Measurements from ENCODE around the gene DOCK3.
"Not testable (repeated sequence)": the region's sequence is repeated elsewhere in the genome, so short reads cannot be mapped to it uniquely, and the experiment has no call there.

Gene DOCK3

GRCh38 chr3:51257870-51258269 lies 583.1 kb downstream of the DOCK3 start:
- no peak for TF ChIP-seq BACH2 (CRISPR knock-in tag; IDR thresholded peaks at IDR 0.05; ENCODE audit: borderline replicate concordance)
- no peak for TF ChIP-seq TCF4 (CRISPR knock-in tag; IDR thresholded peaks at IDR 0.05; ENCODE audit: borderline replicate concordance)
- no peak for TF ChIP-seq CSRNP3 (CRISPR knock-in tag; IDR thresholded peaks at IDR 0.05)
- no peak for TF ChIP-seq SNAI2 (CRISPR knock-in tag; IDR thresholded peaks at IDR 0.05)
- no peak for TF ChIP-seq ESRRG (CRISPR knock-in tag; IDR thresholded peaks at IDR 0.05)
- TF ChIP-seq PPARA (CRISPR knock-in tag; IDR thresholded peaks at IDR 0.05; ENCODE audit: borderline replicate concordance), result no peak
- no peak for TF ChIP-seq CSDC2 (CRISPR knock-in tag; IDR thresholded peaks at IDR 0.05)
- TF ChIP-seq PATZ1 (CRISPR knock-in tag; IDR thresholded peaks at IDR 0.05; ENCODE audit: borderline replicate concordance), result no peak
- no peak for TF ChIP-seq TOX (CRISPR knock-in tag; IDR thresholded peaks at IDR 0.05; ENCODE audit: borderline replicate concordance)
- TF ChIP-seq ZC3H10 (CRISPR knock-in tag; IDR thresholded peaks at IDR 0.05), result no peak
- TF ChIP-seq POU6F1 (CRISPR knock-in tag; IDR thresholded peaks at IDR 0.05; ENCODE audit: borderline replicate concordance, low read depth), result no peak
- TF ChIP-seq RARB (CRISPR knock-in tag; IDR thresholded peaks at IDR 0.05), result no peak
- no peak for TF ChIP-seq ARNTL (CRISPR knock-in tag; IDR thresholded peaks at IDR 0.05; ENCODE audit: borderline replicate concordance, low read depth)

GRCh38 chr3:51264166-51264565 lies 589.4 kb downstream of the DOCK3 start:
- ATAC-seq, result not testable (repeated sequence)

More at GRCh38 chr3:51257870-51258269, 583.1 kb downstream of the DOCK3 start:
- ATAC-seq, result no peak

GRCh38 chr3:51268132-51268531 lies 593.4 kb downstream of the DOCK3 start:
- TF ChIP-seq ZFP30 (CRISPR knock-in tag; IDR thresholded peaks at IDR 0.05), result no peak
- TF ChIP-seq ZNF70 (CRISPR knock-in tag; IDR thresholded peaks at IDR 0.05), result no peak
- no peak for TF ChIP-seq ESRRG (CRISPR knock-in tag; IDR thresholded peaks at IDR 0.05)
- TF ChIP-seq PATZ1 (CRISPR knock-in tag; IDR thresholded peaks at IDR 0.05; ENCODE audit: borderline replicate concordance), result no peak
- no peak for TF ChIP-seq ZNF565 (CRISPR knock-in tag; conservative IDR thresholded peaks at IDR 0.05; ENCODE audit: low read depth)
- no peak for TF ChIP-seq CREB5 (CRISPR knock-in tag; IDR thresholded peaks at IDR 0.05; ENCODE audit: low read depth)
- no peak for TF ChIP-seq OSR1 (CRISPR knock-in tag; IDR thresholded peaks at IDR 0.05)
- TF ChIP-seq ZFP3 (CRISPR knock-in tag; IDR thresholded peaks at IDR 0.05), result no peak
- no peak for TF ChIP-seq TSHZ2 (CRISPR knock-in tag; IDR thresholded peaks at IDR 0.05)
- no peak for TF ChIP-seq ZNF8 (CRISPR knock-in tag; IDR thresholded peaks at IDR 0.05)
- TF ChIP-seq BACH2 (CRISPR knock-in tag; IDR thresholded peaks at IDR 0.05; ENCODE audit: borderline replicate concordance), result no peak
- TF ChIP-seq ARNTL (CRISPR knock-in tag; IDR thresholded peaks at IDR 0.05; ENCODE audit: borderline replicate concordance, low read depth), result no peak
- TF ChIP-seq GLIS3 (CRISPR knock-in tag; IDR thresholded peaks at IDR 0.05), result no peak
- TF ChIP-seq RARB (CRISPR knock-in tag; IDR thresholded peaks at IDR 0.05), result no peak
- TF ChIP-seq POU6F1 (CRISPR knock-in tag; IDR thresholded peaks at IDR 0.05; ENCODE audit: borderline replicate concordance, low read depth), result no peak
- TF ChIP-seq ISL1 (CRISPR knock-in tag; IDR thresholded peaks at IDR 0.05), result no peak
- no peak for TF ChIP-seq PPARA (CRISPR knock-in tag; IDR thresholded peaks at IDR 0.05; ENCODE audit: borderline replicate concordance)
- TF ChIP-seq SNAI2 (CRISPR knock-in tag; IDR thresholded peaks at IDR 0.05), result no peak
- no peak for TF ChIP-seq CSRNP3 (CRISPR knock-in tag; IDR thresholded peaks at IDR 0.05)
- no peak for TF ChIP-seq ZC3H10 (CRISPR knock-in tag; IDR thresholded peaks at IDR 0.05)
- no peak for ATAC-seq
